GM12878 (cell line): Measurements from ENCODE around the gene STK10. TPM values are rescaled to one million over a fixed set of nuclear protein-coding genes. Genes with fewer than 3 reads are reported as not detected.

Experiments
- ATAC-seq: fragments of 200-7000 bp; cut with Tn5 transposase; 3 replicates; pipeline ENCODE4 v1.9.1; 2020; ENCODE audit warnings: mild to moderate bottlenecking, moderate library complexity
- BruUV-seq: library from RNA; stranded (reverse); fragments of 400-500 nt; replicated peaks from 2 replicates; lab custom pipeline; 2021; lab: Mats Ljungman, UMichigan
- CTCF ChIA-PET: fragments of 300-600 bp; sonication (Branson Sonifier 250); formaldehyde crosslinking; extraction: SDS; loops from one replicate; lab custom pipeline; 2021; ENCODE audit warnings: inconsistent platforms; lab: Yijun Ruan, JAX
- POLR2A ChIA-PET: fragments of 350-600 bp; formaldehyde crosslinking; extraction: SDS; loops from one replicate; lab custom pipeline; 2021; ENCODE audit warnings: inconsistent platforms; lab: Charles Lee
- RAD21 ChIA-PET: fragments of 300-600 bp; sonication (Branson Sonifier 250); formaldehyde crosslinking; loops from one replicate; lab custom pipeline; 2023; ENCODE audit warnings: antibody characterized with exemption; ENCODE audit not compliant: unreplicated experiment; lab: Charles Lee
- SMC1A ChIA-PET: fragments of 300-600 bp; sonication (Branson Sonifier 250); formaldehyde crosslinking; loops from one replicate; lab custom pipeline; 2023; ENCODE audit not compliant: unreplicated experiment, uncharacterized antibody; lab: Charles Lee
- DNase-seq: peaks from one replicate; pipeline ENCODE4 v3.0.0-alpha.2; 2011; ENCODE audit warnings: low read depth, low spot score
- FAIRE-seq: peaks from 3 replicates; lab custom pipeline; 2011; peaks lifted over from hg19 to GRCh38; lab: Jason Lieb, UNC
- H2AFZ ChIP-seq: 2 replicates; pipeline ENCODE4 v1.6.0; 2011; ENCODE audit warnings: low read depth, low read length, control low read depth; ENCODE audit not compliant: control insufficient read depth
- H3K27ac ChIP-seq: 2 replicates; pipeline ENCODE4 v1.5.1; 2011; ENCODE audit warnings: control low read depth; ENCODE audit not compliant: control insufficient read depth, insufficient read depth
- H3K27me3 ChIP-seq, 2 experiments: replicated peaks in 1 of 2; 2 replicates each; pipeline versions ENCODE4 v1.6.0 to v1.6.1; 2011; ENCODE audit warnings: low read length in 1 of 2; ENCODE audit not compliant: control insufficient read depth in 2 of 2, insufficient read depth in 2 of 2
- H3K36me3 ChIP-seq, 2 experiments: 2 replicates each; pipeline ENCODE4 v1.5.1; 2011; ENCODE audit warnings: low read length in 1 of 2; ENCODE audit not compliant: control insufficient read depth in 2 of 2, insufficient read depth in 2 of 2
- H3K4me1 ChIP-seq: 2 replicates; pipeline ENCODE4 v1.6.1; 2011; ENCODE audit warnings: mild to moderate bottlenecking, low read length, moderate library complexity, mixed read lengths; ENCODE audit not compliant: control insufficient read depth, insufficient read depth
- H3K4me2 ChIP-seq: 2 replicates; pipeline ENCODE4 v1.6.0; 2011; ENCODE audit warnings: control low read depth; ENCODE audit not compliant: control insufficient read depth, insufficient read depth
- H3K4me3 ChIP-seq: fragments of 200-600 bp; sonication (generic); 2 replicates; pipeline ENCODE4 v1.5.1; 2016
- H3K79me2 ChIP-seq: 2 replicates; pipeline ENCODE4 v1.6.0; 2011; ENCODE audit warnings: low read length; ENCODE audit not compliant: control insufficient read depth, insufficient read depth
- H3K9ac ChIP-seq: 2 replicates; pipeline ENCODE4 v1.8.0; 2011; ENCODE audit warnings: low read length, control low read depth, mixed read lengths; ENCODE audit not compliant: control insufficient read depth, insufficient read depth
- H3K9me3 ChIP-seq: replicated peaks from 3 replicates; pipeline ENCODE4 v1.5.1; 2011; ENCODE audit warnings: mild to moderate bottlenecking, low read length; ENCODE audit not compliant: control insufficient read depth, insufficient read depth
- H4K20me1 ChIP-seq: 2 replicates; pipeline ENCODE4 v1.6.0; 2011; ENCODE audit not compliant: control insufficient read depth, insufficient read depth
- CBX3 ChIP-seq: fragments of 200-600 bp; sonication (generic); IDR thresholded peaks from 2 replicates; pipeline ENCODE4 v1.6.1; 2016; ENCODE audit warnings: low read depth, borderline replicate concordance
- FOXM1 ChIP-seq: IDR thresholded peaks from 2 replicates; pipeline ENCODE4 v1.6.1; 2012; ENCODE audit warnings: low read depth, mild to moderate bottlenecking, inconsistent platforms, low read length, moderate library complexity
- HDGF ChIP-seq: fragments of 450-650 bp; IDR thresholded peaks from 2 replicates; pipeline ENCODE4 v1.6.1; 2016; ENCODE audit warnings: antibody characterized with exemption
- NBN ChIP-seq: fragments of 450-650 bp; IDR thresholded peaks from 2 replicates; pipeline ENCODE4 v1.6.1; 2016
- POLR2AphosphoS2 ChIP-seq: IDR thresholded peaks from 2 replicates; pipeline ENCODE4 v1.6.1; 2011; ENCODE audit warnings: low read depth, mild to moderate bottlenecking, low read length, improper control_type of control experiment, moderate library complexity
- POU2F2 ChIP-seq: IDR thresholded peaks from 3 replicates; pipeline ENCODE4 v1.6.1; 2011; ENCODE audit warnings: low read depth, mild to moderate bottlenecking, low read length, borderline replicate concordance
- RUNX3 ChIP-seq: IDR thresholded peaks from 2 replicates; pipeline ENCODE4 v1.6.1; 2012; ENCODE audit warnings: low read length, inconsistent platforms
- SMAD1 ChIP-seq: fragments of 450-650 bp; IDR thresholded peaks from 2 replicates; pipeline ENCODE4 v1.6.1; 2018; ENCODE audit warnings: mild to moderate bottlenecking, low read depth; ENCODE audit not compliant: partially characterized antibody
- SMARCA5 ChIP-seq: fragments of 450-650 bp; IDR thresholded peaks from 2 replicates; pipeline ENCODE4 v1.6.1; 2017; ENCODE audit warnings: mild to moderate bottlenecking
- SUZ12 ChIP-seq: fragments of 200-600 bp; sonication (generic); IDR thresholded peaks from one replicate; pipeline ENCODE4 v1.6.1; 2018; ENCODE audit warnings: antibody characterized with exemption, mild to moderate bottlenecking; ENCODE audit not compliant: unreplicated experiment
- ZNF217 ChIP-seq: fragments of 450-650 bp; IDR thresholded peaks from 2 replicates; pipeline ENCODE4 v1.6.1; 2017; ENCODE audit warnings: antibody characterized with exemption, mild to moderate bottlenecking
- ZSCAN29 ChIP-seq: fragments of 450-650 bp; IDR thresholded peaks from 2 replicates; pipeline ENCODE4 v1.6.1; 2017; ENCODE audit warnings: mild to moderate bottlenecking, moderate library complexity
- WGBS: methylation state at CpG from one replicate; pipeline ENCODE4 v1.1.6; 2016; ENCODE audit warnings: low lambda C conversion rate; ENCODE audit not compliant: insufficient replicate concordance, insufficient coverage; ENCODE audit errors: missing lambda C conversion rate; 5-methylcytosine and 5-hydroxymethylcytosine counted together
- in situ Hi-C: fragments of 300-500 bp; cut with MboI; formaldehyde crosslinking; loops from 9 replicates; pipeline ENCODE4 v1.14.3; 2018; ENCODE audit warnings: mixed read lengths
- intact Hi-C: fragments of 100-400 bp; cut with micrococcal nuclease; formaldehyde crosslinking; loops from one replicate; pipeline ENCODE4 v1.14.2; 2022; ENCODE audit not compliant: unreplicated experiment
- polyA plus RNA-seq, 11 experiments: library from polyadenylated mRNA; depleted of rRNA in 4 of 11; unstranded in 6 of 11; stranded (reverse) in 5 of 11; fragments of >200 nt; fragmentation: Nextera tagmentation in 4 of 11; fragmentation: Illumina TruSeq in 1 of 11; extraction: Ambion mirVana in 4 of 11; extraction: Trizol in 1 of 11; gene quantifications; 1 replicate in 1 of 11; 2 replicates in 10 of 11; pipeline versions ENCODE4 v1.2.1 to v1.2.3, GENCODE V29; 2011 to 2016; ENCODE audit warnings: inconsistent platforms in 2 of 11, missing spikeins in 2 of 11, low read depth in 1 of 11
- total RNA-seq, 4 experiments: library from RNA; depleted of rRNA in 3 of 4; stranded (reverse); fragments of >200 nt in 3 of 4; fragmentation: Illumina TruSeq in 1 of 4; extraction: Trizol in 1 of 4; gene quantifications; 2 replicates each; pipeline versions ENCODE4 v1.2.1 to v1.2.3, GENCODE V29; 2013 to 2021
- TF ChIP-seq, protein P1 (sequence below): IDR thresholded peaks from 2 replicates; pipeline ENCODE4 v1.6.1; 2011; ENCODE audit warnings: mild to moderate bottlenecking, low read depth, low read length, moderate library complexity; ENCODE audit not compliant: insufficient replicate concordance
- TF ChIP-seq, protein P2 (sequence below): fragments of 450-650 bp; IDR thresholded peaks from 2 replicates; pipeline ENCODE4 v1.6.1; 2017; ENCODE audit warnings: antibody characterized with exemption, mild to moderate bottlenecking, moderate library complexity
- TF ChIP-seq, protein P3 (sequence below): IDR thresholded peaks from 2 replicates; pipeline ENCODE4 v1.6.1; 2012; ENCODE audit warnings: low read length, inconsistent platforms

STK10 gene
- total and polyA plus RNA-seq, 10 of the 15 experiments (the other 5 are each of a cell fraction or from before 2014, with no cell fraction given), result 14.2 to 96.4 (median 50.6) TPM

DNA sequence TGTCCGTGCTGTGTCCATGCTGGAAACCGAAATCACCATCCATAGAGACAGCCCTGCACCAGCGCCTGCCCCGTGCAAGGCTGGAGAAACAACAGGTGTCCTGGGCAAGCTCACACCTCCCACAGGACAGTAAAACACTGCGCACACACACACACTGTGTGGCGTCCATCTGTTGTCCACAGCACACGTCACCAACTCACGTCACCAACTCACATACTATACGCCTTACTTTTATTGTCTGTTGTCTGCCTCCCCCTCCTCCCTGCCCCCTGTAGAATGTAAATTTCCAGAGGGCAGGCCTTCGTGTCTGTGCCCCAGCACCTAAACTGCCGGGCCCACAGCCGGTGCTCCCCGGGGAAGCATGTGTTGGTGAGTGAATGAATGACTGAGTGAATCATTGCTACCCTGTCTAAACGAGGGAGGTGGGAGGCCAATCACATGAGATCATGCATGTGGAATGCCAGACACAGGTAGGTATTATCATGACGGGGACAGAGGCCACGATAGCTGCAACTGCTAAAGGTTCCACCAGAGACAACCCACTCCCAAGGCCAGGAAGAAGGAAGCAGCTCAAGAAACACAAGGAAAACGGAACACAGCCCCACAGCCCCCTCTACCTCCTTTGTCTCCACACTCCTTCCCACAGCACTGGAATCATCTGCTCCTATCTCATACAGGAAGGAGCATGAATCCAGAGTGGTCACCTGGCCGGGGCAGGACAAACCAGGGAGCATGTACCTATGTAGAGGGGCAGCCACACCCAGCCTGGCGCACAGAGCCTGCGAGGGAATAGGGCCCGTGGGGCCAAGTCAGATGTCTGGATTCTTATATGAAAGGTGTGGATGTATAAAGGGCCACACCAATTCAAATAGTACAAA lies 41.9 kb downstream of the STK10 start:
- DNase-seq (no peak), FAIRE-seq (no peak), ATAC-seq (no peak)
- Histone ChIP-seq H3K9ac (no peak overlapping the region), H3K4me1 (peaks cover 22% of the 10 kb centered on the region), H3K36me3 (peaks cover 16 to 20% of the 10 kb centered on the region in 2 experiments), H2AFZ (no peak overlapping the region), H3K27me3 (no peaks in the 10 kb centered on the region), H3K9me3 (no peaks in the 10 kb centered on the region), H3K79me2 (peaks cover 72% of the 10 kb centered on the region), H4K20me1 (peaks cover 6% of the 10 kb centered on the region), H3K4me3 (no peak overlapping the region), H3K4me2 (no peak overlapping the region), H3K27ac (no peak overlapping the region)
- ChIA-PET POLR2A (interaction anchor here (2.3 kb wide), 1 partner anchor 35 kb away, joined by 5 read pairs; no protein-coding TSS in a partner anchor), RAD21 (no interaction called here), CTCF (interaction anchor here (1.1 kb wide), 1 partner anchor 37 kb away, joined by 3 read pairs; no protein-coding TSS in a partner anchor), SMC1A (no interaction called here)
- TF ChIP-seq SMARCA5, result no peak
- no peak for TF ChIP-seq POU2F2
- no peak for TF ChIP-seq FOXM1
- no peak for TF ChIP-seq HDGF
- TF ChIP-seq, protein P1, sequence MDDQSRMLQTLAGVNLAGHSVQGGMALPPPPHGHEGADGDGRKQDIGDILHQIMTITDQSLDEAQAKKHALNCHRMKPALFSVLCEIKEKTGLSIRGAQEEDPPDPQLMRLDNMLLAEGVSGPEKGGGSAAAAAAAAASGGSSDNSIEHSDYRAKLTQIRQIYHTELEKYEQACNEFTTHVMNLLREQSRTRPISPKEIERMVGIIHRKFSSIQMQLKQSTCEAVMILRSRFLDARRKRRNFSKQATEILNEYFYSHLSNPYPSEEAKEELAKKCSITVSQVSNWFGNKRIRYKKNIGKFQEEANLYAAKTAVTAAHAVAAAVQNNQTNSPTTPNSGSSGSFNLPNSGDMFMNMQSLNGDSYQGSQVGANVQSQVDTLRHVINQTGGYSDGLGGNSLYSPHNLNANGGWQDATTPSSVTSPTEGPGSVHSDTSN, result no peak
- TF ChIP-seq ZSCAN29, result no peak
- no peak for TF ChIP-seq NBN
- no peak for TF ChIP-seq SMAD1
- TF ChIP-seq, protein P2, sequence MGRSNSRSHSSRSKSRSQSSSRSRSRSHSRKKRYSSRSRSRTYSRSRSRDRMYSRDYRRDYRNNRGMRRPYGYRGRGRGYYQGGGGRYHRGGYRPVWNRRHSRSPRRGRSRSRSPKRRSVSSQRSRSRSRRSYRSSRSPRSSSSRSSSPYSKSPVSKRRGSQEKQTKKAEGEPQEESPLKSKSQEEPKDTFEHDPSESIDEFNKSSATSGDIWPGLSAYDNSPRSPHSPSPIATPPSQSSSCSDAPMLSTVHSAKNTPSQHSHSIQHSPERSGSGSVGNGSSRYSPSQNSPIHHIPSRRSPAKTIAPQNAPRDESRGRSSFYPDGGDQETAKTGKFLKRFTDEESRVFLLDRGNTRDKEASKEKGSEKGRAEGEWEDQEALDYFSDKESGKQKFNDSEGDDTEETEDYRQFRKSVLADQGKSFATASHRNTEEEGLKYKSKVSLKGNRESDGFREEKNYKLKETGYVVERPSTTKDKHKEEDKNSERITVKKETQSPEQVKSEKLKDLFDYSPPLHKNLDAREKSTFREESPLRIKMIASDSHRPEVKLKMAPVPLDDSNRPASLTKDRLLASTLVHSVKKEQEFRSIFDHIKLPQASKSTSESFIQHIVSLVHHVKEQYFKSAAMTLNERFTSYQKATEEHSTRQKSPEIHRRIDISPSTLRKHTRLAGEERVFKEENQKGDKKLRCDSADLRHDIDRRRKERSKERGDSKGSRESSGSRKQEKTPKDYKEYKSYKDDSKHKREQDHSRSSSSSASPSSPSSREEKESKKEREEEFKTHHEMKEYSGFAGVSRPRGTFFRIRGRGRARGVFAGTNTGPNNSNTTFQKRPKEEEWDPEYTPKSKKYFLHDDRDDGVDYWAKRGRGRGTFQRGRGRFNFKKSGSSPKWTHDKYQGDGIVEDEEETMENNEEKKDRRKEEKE, result no peak
- no peak for TF ChIP-seq CBX3
- no peak for TF ChIP-seq RUNX3
- TF ChIP-seq SUZ12, result no peak
- no peak for TF ChIP-seq POLR2AphosphoS2
- TF ChIP-seq, protein P3, sequence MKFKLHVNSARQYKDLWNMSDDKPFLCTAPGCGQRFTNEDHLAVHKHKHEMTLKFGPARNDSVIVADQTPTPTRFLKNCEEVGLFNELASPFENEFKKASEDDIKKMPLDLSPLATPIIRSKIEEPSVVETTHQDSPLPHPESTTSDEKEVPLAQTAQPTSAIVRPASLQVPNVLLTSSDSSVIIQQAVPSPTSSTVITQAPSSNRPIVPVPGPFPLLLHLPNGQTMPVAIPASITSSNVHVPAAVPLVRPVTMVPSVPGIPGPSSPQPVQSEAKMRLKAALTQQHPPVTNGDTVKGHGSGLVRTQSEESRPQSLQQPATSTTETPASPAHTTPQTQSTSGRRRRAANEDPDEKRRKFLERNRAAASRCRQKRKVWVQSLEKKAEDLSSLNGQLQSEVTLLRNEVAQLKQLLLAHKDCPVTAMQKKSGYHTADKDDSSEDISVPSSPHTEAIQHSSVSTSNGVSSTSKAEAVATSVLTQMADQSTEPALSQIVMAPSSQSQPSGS, result no peak
- no peak for TF ChIP-seq ZNF217
- WGBS, result 85% methylated on average over 21 of the region's 21 CpGs
- intact Hi-C loops, result no loop called here
- in situ Hi-C loops, result no loop called here
- no TSS peak for BruUV-seq
